CD14-positive monocyte (primary cell): ENCODE data around the gene SPTB. TPM values are rescaled to one million over a fixed set of nuclear protein-coding genes. Genes with fewer than 3 reads are reported as not detected.

Experiments
- DNase-seq, 3 donors: peaks; one replicate each; pipeline ENCODE4 v3.0.0-alpha.2; 2011 to 2022
- H2AFZ ChIP-seq: 2 replicates; pipeline ENCODE4 v1.6.0; 2012; ENCODE audit warnings: mild to moderate bottlenecking, low read depth, low read length, inconsistent platforms; ENCODE audit not compliant: insufficient read depth, poor library complexity, severe bottlenecking
- H3K27ac ChIP-seq, 2 donors: 1 replicate in 1 of 2; 2 replicates in 1 of 2; pipeline ENCODE4 v1.5.1; 2012 to 2013; ENCODE audit warnings: low read length in 2 of 2, control low read depth in 1 of 2, inconsistent platforms in 1 of 2, low read depth in 1 of 2, mild to moderate bottlenecking in 1 of 2
- H3K27me3 ChIP-seq, 2 donors: one replicate each; pipeline versions ENCODE4 v1.6.0 to v1.6.1; 2011 to 2013; ENCODE audit warnings: low read length in 2 of 2; ENCODE audit not compliant: control insufficient read depth in 2 of 2, insufficient read depth in 2 of 2
- H3K36me3 ChIP-seq, 2 donors: replicated peaks in 1 of 2; 1 replicate in 1 of 2; 2 replicates in 1 of 2; pipeline versions ENCODE4 v1.5.1 to v1.6.1; 2012 to 2013; ENCODE audit warnings: low read length in 2 of 2, control low read depth in 1 of 2, inconsistent platforms in 1 of 2, mild to moderate bottlenecking in 1 of 2; ENCODE audit not compliant: insufficient read depth in 2 of 2, control insufficient read depth in 1 of 2
- H3K4me1 ChIP-seq, 2 donors: 1 replicate in 1 of 2; 2 replicates in 1 of 2; pipeline versions ENCODE4 v1.5.1 to v1.6.1; 2012 to 2013; ENCODE audit warnings: low read length in 2 of 2, control low read depth in 1 of 2, inconsistent platforms in 1 of 2, mild to moderate bottlenecking in 1 of 2, moderate library complexity in 1 of 2; ENCODE audit not compliant: insufficient read depth in 2 of 2, control insufficient read depth in 1 of 2
- H3K4me2 ChIP-seq: replicated peaks from 2 replicates; pipeline ENCODE3; 2012; ENCODE audit warnings: low read length, moderate library complexity, mild to moderate bottlenecking; ENCODE audit not compliant: poor library complexity, severe bottlenecking; ENCODE audit errors: extremely low read depth
- H3K4me3 ChIP-seq, 3 experiments: fragments of 200-600 bp in 1 of 3; sonication (generic) in 1 of 3; replicated peaks in 1 of 3; 1 replicate in 2 of 3; 2 replicates in 1 of 3; pipeline ENCODE4 v1.5.1; 2011 to 2013; ENCODE audit warnings: low read length in 3 of 3, mild to moderate bottlenecking in 3 of 3, control low read depth in 2 of 3, low read depth in 2 of 3, inconsistent platforms in 1 of 3, moderate library complexity in 1 of 3
- H3K79me2 ChIP-seq: 2 replicates; pipeline ENCODE4 v1.6.0; 2012; ENCODE audit warnings: mild to moderate bottlenecking, control low read depth, inconsistent platforms, low read length, moderate library complexity; ENCODE audit not compliant: insufficient read depth
- H3K9ac ChIP-seq: 2 replicates; pipeline ENCODE4 v1.6.0; 2017; ENCODE audit warnings: low read length, mild to moderate bottlenecking; ENCODE audit not compliant: insufficient read depth, poor library complexity, severe bottlenecking
- H3K9me3 ChIP-seq, 2 donors: replicated peaks in 1 of 2; 1 replicate in 1 of 2; 2 replicates in 1 of 2; pipeline versions ENCODE4 v1.5.1 to v1.6.1; 2012 to 2013; ENCODE audit warnings: low read length in 2 of 2, control low read depth in 1 of 2; ENCODE audit not compliant: control insufficient read depth in 1 of 2, insufficient read depth in 1 of 2
- H4K20me1 ChIP-seq: 2 replicates; pipeline ENCODE4 v1.6.0; 2012; ENCODE audit warnings: mild to moderate bottlenecking, low read length, control low read depth, moderate library complexity; ENCODE audit not compliant: insufficient read depth
- H3K27ac Mint-ChIP-seq, 7 donors: one replicate each; pipeline ENCODE4 v1.8.0; 2020; ENCODE audit warnings: mild to moderate bottlenecking in 7 of 7, mixed read lengths in 7 of 7, moderate library complexity in 6 of 7, inconsistent platforms in 2 of 7
- H3K27me3 Mint-ChIP-seq, 3 donors: one replicate each; pipeline ENCODE4 v1.8.0; 2021 to 2022; ENCODE audit warnings: low read depth in 3 of 3, mild to moderate bottlenecking in 3 of 3, mixed read lengths in 3 of 3, moderate library complexity in 3 of 3, inconsistent platforms in 1 of 3
- H3K36me3 Mint-ChIP-seq, 2 donors: one replicate each; pipeline ENCODE4 v1.8.0; 2020; ENCODE audit warnings: mixed read lengths in 2 of 2, inconsistent platforms in 1 of 2, mild to moderate bottlenecking in 1 of 2
- H3K4me1 Mint-ChIP-seq: one replicate; pipeline ENCODE4 v1.8.0; 2020; ENCODE audit warnings: mild to moderate bottlenecking, mixed read lengths
- H3K4me3 Mint-ChIP-seq, 2 donors: one replicate each; pipeline ENCODE4 v1.8.0; 2020; ENCODE audit warnings: mild to moderate bottlenecking in 2 of 2, mixed read lengths in 2 of 2, moderate library complexity in 1 of 2
- H3K9me3 Mint-ChIP-seq, 7 donors: one replicate each; pipeline ENCODE4 v1.8.0; 2020 to 2022; ENCODE audit warnings: mixed read lengths in 7 of 7, mild to moderate bottlenecking in 6 of 7, moderate library complexity in 6 of 7, inconsistent platforms in 2 of 7
- CTCF ChIP-seq: fragments of 200-600 bp; IDR thresholded peaks from one replicate; pipeline ENCODE4 v1.8.0; 2022; ENCODE audit warnings: antibody characterized with exemption, mild to moderate bottlenecking
- WGBS: methylation state at CpG from one replicate; pipeline ENCODE4 v1.1.5; 2013; ENCODE audit warnings: missing lambda C conversion rate; ENCODE audit not compliant: insufficient coverage; 5-methylcytosine and 5-hydroxymethylcytosine counted together
- intact Hi-C, 2 donors: fragments of 100-400 bp; cut with micrococcal nuclease; formaldehyde crosslinking; loops; one replicate each; pipeline versions ENCODE4 v1.15.0 to v1.15.1; 2023
- polyA plus RNA-seq, 3 donors: library from polyadenylated mRNA; depleted of rRNA in 1 of 3; unstranded in 2 of 3; stranded (reverse) in 1 of 3; fragments of 300-500 nt in 2 of 3; fragments of >200 nt in 1 of 3; fragmentation: Illumina TruSeq in 2 of 3; gene quantifications; 1 replicate in 2 of 3; 2 replicates in 1 of 3; pipeline ENCODE4 v1.2.3, GENCODE V29; 2012 to 2021

The SPTB gene
- polyA plus RNA-seq, 3 donors, result not detected

DNA sequence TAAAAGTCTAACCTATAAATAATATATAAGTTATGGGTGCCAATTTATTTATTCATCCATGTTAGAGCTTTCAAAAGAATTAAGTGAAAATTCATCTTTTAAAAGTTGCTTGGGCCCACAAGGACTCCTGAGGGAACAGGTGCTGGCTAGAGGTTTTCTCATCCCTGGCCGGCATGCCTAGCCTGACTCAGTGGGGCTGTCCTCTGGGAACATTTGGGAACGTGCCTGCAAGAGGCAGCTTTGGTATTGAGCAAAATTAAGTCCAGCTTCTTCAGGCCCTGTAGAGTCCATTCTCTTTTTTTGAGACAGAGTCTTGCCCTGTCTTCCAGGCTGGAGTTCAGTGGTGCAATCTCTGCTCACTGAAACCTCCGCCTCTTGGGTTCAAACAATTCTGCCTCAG is 44.7 kb downstream of the SPTB start:
- Mint-ChIP-seq H3K9me3 (peaks cover 0 to 2% (median 0%) of the 10 kb centered on the region in 7 donors), H3K4me3 (no peak overlapping the region), H3K27ac (no peak overlapping the region), H3K4me1 (peaks cover 1% of the 10 kb centered on the region), H3K27me3 (peaks cover 4 to 9% (median 7%) of the 10 kb centered on the region in 3 donors), H3K36me3 (no peaks in the 10 kb centered on the region)
- H3K9ac ChIP-seq, result no peak overlapping the region
- H3K4me1 ChIP-seq, result peaks cover 0 to 6% of the 10 kb centered on the region in 2 donors
- intact Hi-C loops, result no loop called here
- H3K27ac ChIP-seq, result no peak overlapping the region
- no peaks in the 10 kb centered on the region for H3K79me2 ChIP-seq
- no peak overlapping the region for H2AFZ ChIP-seq
- no peak for TF ChIP-seq CTCF
- no peak overlapping the region for H3K4me2 ChIP-seq
- WGBS, result 90% methylated on average over 2 of the region's 3 CpGs
- H3K27me3 ChIP-seq, result no peaks in the 10 kb centered on the region
- no peaks in the 10 kb centered on the region for H3K36me3 ChIP-seq
- no peak overlapping the region for H3K4me3 ChIP-seq
- no peaks in the 10 kb centered on the region for H4K20me1 ChIP-seq
- no peaks in the 10 kb centered on the region for H3K9me3 ChIP-seq
- no peak for DNase-seq

GRCh38 chr14:64831419-64831818 is 48.3 kb downstream of the SPTB start:
- Histone ChIP-seq H2AFZ (no peak overlapping the region), H3K9me3 (no peaks in the 10 kb centered on the region), H3K27me3 (no peaks in the 10 kb centered on the region), H3K4me1 (peaks cover 8 to 20% of the 10 kb centered on the region in 2 donors), H3K27ac (no peak overlapping the region), H4K20me1 (no peaks in the 10 kb centered on the region), H3K4me3 (no peak overlapping the region), H3K36me3 (no peaks in the 10 kb centered on the region), H3K4me2 (no peak overlapping the region), H3K9ac (no peak overlapping the region), H3K79me2 (no peaks in the 10 kb centered on the region)
- Mint-ChIP-seq H3K27me3 (peaks cover 0 to 10% (median 4%) of the 10 kb centered on the region in 3 donors), H3K4me1 (peaks cover 19% of the 10 kb centered on the region), H3K9me3 (peaks cover 0 to 2% (median 0%) of the 10 kb centered on the region in 7 donors), H3K27ac (no peak overlapping the region), H3K36me3 (no peaks in the 10 kb centered on the region), H3K4me3 (no peak overlapping the region)
- intact Hi-C loops, result no loop called here
- DNase-seq, result no peak
- TF ChIP-seq CTCF, result no peak
- 88% methylated on average over 3 of the region's 5 CpGs for WGBS
